Activated CD4-positive, alpha-beta T cell treated with anti-CD3 and anti-CD28 coated beads, Interleukin-2, amount 50 U/mL, for 16 hours (primary cell): ENCODE measurements around the gene ZNF451.
"Not testable (repeated sequence)": the region's sequence is repeated elsewhere in the genome, so short reads cannot be mapped to it uniquely, and the experiment has no call there.

Experiments used
- DNase-seq: peaks from one replicate; pipeline ENCODE4 v3.0.0-alpha.2; 2020

The ZNF451 gene

GRCh38 chr6:57089687-57090457 is at the start of gene ZNF451:
Gene ZNF451 (plus strand): TSS chr6:57090188. CDS start chr6:57090254, 66 bp downstream.
- peak; percentile 98 for DNase-seq

GRCh38 chr6:57044061-57044460 is 45.9 kb upstream of the ZNF451 start:
- not testable (repeated sequence) for DNase-seq

GRCh38 chr6:57044568-57044967 is 45.4 kb upstream of the ZNF451 start:
- no peak for DNase-seq

GRCh38 chr6:57046332-57047256 is 43.4 kb upstream of the ZNF451 start, which contains the start of gene KIAA1586:
Gene KIAA1586 (plus strand): TSS chr6:57046693. CDS start chr6:57046756, 63 bp downstream.
- peak; percentile 92 for DNase-seq

GRCh38 chr6:57047257-57047585 is 42.8 kb upstream of the ZNF451 start:
- DNase-seq, result not testable (repeated sequence)

GRCh38 chr6:57047859-57048258 is 42.1 kb upstream of the ZNF451 start:
- DNase-seq, result not testable (repeated sequence)

GRCh38 chr6:57048577-57048976 is 41.4 kb upstream of the ZNF451 start:
- DNase-seq, result no peak

- no peak for DNase-seq
Observed at GRCh38 chr6:57063847-57064246, 26.1 kb upstream of the ZNF451 start.

GRCh38 chr6:57064809-57065208 is 25.2 kb upstream of the ZNF451 start:
- no peak for DNase-seq

GRCh38 chr6:57068061-57068460 is 21.9 kb upstream of the ZNF451 start:
- DNase-seq, result no peak

GRCh38 chr6:57069228-57069627 is 20.8 kb upstream of the ZNF451 start:
- no peak for DNase-seq

- no peak for DNase-seq
Observed at GRCh38 chr6:57069920-57070331, 20.1 kb upstream of the ZNF451 start.

- no peak for DNase-seq
Observed at GRCh38 chr6:57072108-57072507, 17.9 kb upstream of the ZNF451 start.

GRCh38 chr6:57074383-57074782 is 15.6 kb upstream of the ZNF451 start:
- no peak for DNase-seq

GRCh38 chr6:57075092-57075491 is 14.9 kb upstream of the ZNF451 start:
- DNase-seq, result no peak

- no peak for DNase-seq
Observed at GRCh38 chr6:57078531-57079207, 11.3 kb upstream of the ZNF451 start.

GRCh38 chr6:57085471-57085870 is 4.5 kb upstream of the ZNF451 start:
- DNase-seq, result peak; percentile 29

GRCh38 chr6:57086843-57087242 is 3.1 kb upstream of the ZNF451 start:
- DNase-seq, result no peak

- DNase-seq, result no peak
Observed at GRCh38 chr6:57087916-57088315, 2.1 kb upstream of the ZNF451 start.

GRCh38 chr6:57089265-57089664 is 723 bp upstream of the ZNF451 start:
- DNase-seq, result no peak

GRCh38 chr6:57090458-57091067 is 575 bp downstream of the ZNF451 start:
- DNase-seq, result not testable (repeated sequence)

- DNase-seq, result not testable (repeated sequence)
Observed at GRCh38 chr6:57091375-57091774, 1.4 kb downstream of the ZNF451 start.

- no peak for DNase-seq
Observed at GRCh38 chr6:57094689-57095088, 4.7 kb downstream of the ZNF451 start.
